ENCODE measurements around the gene NSFL1C. TPM values are rescaled to one million over a fixed set of nuclear protein-coding genes. Genes with fewer than 3 reads are reported as not detected.

The NSFL1C gene
- total and polyA plus RNA-seq, 2 of the 4 experiments (the other 2 are of a cell fraction): 33.0 to 40.3 TPM

DNA sequence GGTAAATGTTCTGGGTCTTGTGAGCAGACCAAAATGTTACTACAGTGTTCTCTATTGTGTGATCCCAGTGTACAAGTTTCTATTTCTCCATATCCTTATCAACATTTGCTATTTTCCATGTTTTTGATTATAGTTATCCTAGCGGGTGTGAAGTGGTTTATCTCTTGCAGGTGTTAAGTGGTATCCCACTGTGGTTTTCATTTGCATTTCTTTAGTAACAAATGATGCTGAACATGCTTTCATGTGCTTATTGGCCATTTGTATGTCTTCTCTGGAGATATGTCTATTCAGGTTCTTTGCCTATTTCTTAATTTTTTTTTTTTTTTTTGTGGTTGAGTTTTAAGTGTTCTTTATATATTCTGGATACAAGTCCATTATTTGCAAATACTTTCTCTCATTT, 35.5 kb downstream of the NSFL1C start:
- no peak overlapping the region for H2AK5ac ChIP-seq (ENCODE audit: low read depth, low read length)

More for the DNA sequence above, 35.5 kb downstream of the NSFL1C start:
- Histone ChIP-seq H3K79me1 (ENCODE audit: low read depth in 1 of 2, low read length in 2 of 2) (no peaks in the 10 kb centered on the region), H2AFZ (replicated peaks; ENCODE audit: low read length, poor library complexity) (no peak overlapping the region), H2BK20ac (ENCODE audit: low read depth, low read length) (no peak overlapping the region), H3K4me2 (ENCODE audit: low read depth, low read length) (no peak overlapping the region), H4K20me1 (ENCODE audit: insufficient read depth, low read length) (no peaks in the 10 kb centered on the region), H3K14ac (replicated peaks; ENCODE audit: low read depth, low read length) (no peak overlapping the region), H3K4me1 (ENCODE audit: control insufficient read depth, insufficient read depth, low read length) (peaks cover 7% of the 10 kb centered on the region), H3K18ac (ENCODE audit: low read depth, low read length) (no peak overlapping the region), H3K36me3 (ENCODE audit: control insufficient read depth, insufficient read depth, low read length) (no peaks in the 10 kb centered on the region), H4K5ac (ENCODE audit: low read depth, low read length) (no peak overlapping the region), H2BK15ac (ENCODE audit: low read depth, low read length) (no peak overlapping the region), H3K4me3 (ENCODE audit: insufficient read depth, low read depth, low read length) (no peak overlapping the region), H2BK5ac (ENCODE audit: low read depth, low read length, poor library complexity, severe bottlenecking) (no peak overlapping the region), H3K9ac (ENCODE audit: low read depth, low read length) (no peak overlapping the region), H3K4ac (ENCODE audit: low read depth, low read length) (no peak overlapping the region), H2BK120ac (ENCODE audit: low read depth, low read length) (no peak overlapping the region), H3K27ac (ENCODE audit: insufficient read depth, low read length) (no peak overlapping the region), H3K56ac (ENCODE audit: extremely low read depth, insufficient read depth, low read length) (no peak overlapping the region), H3K27me3 (ENCODE audit: control insufficient read depth, insufficient read depth, low read length) (no peaks in the 10 kb centered on the region), H4K8ac (ENCODE audit: low read depth in 2 of 2, low read length in 2 of 2) (no peak overlapping the region), H3K9me1 (ENCODE audit: insufficient read depth, low read length) (peaks cover 6% of the 10 kb centered on the region; the same call in 1 of the 2 replicates), H3K9me3 (ENCODE audit: control insufficient read depth, insufficient read depth, low read length) (no peaks in the 10 kb centered on the region), H4K91ac (ENCODE audit: insufficient read depth, low read depth, low read length) (no peak overlapping the region), H2AK9ac (replicated peaks; ENCODE audit: low read depth, low read length, poor library complexity) (no peak overlapping the region), H3K23ac (ENCODE audit: low read depth, low read length) (no peak overlapping the region)
- ChIA-PET CTCF (no interaction called here), POLR2A (ENCODE audit: unreplicated experiment) (no interaction called here)
- DNase-seq (no peak), ATAC-seq (ENCODE audit: low read depth) (no peak)
- BruUV-seq (replicated peaks): no TSS peak
- no CpG with 5 or more reads among the region's 1 CpG for WGBS, 2 experiments (ENCODE audit: extremely low coverage in 2 of 2, insufficient read length in 1 of 2)
- intact Hi-C loops (cut with micrococcal nuclease) (loop anchor here (5.0 kb wide), 1 partner anchor 34 kb away; no protein-coding TSS in a partner anchor), dilution Hi-C loops (cut with HindIII; ENCODE audit: low sequenced_read_pairs, unreplicated experiment) (no loop called here), in situ Hi-C loops (cut with MboI; ENCODE audit: low sequenced_read_pairs) (no loop called here)
- TF ChIP-seq MAZ (IDR thresholded peaks at IDR 0.05; ENCODE audit: borderline replicate concordance, low read depth, low read length) (no peak), POLR2A (IDR thresholded peaks at IDR 0.05; ENCODE audit: low read depth, low read length) (no peak), RAD21 (IDR thresholded peaks at IDR 0.05; ENCODE audit: low read length) (no peak), NFE2L2 (IDR thresholded peaks at IDR 0.05; ENCODE audit: low read depth, low read length) (no peak)
